Natural killer cell (primary cell): ENCODE data around the gene SLC25A33. TPM values are rescaled to one million over a fixed set of nuclear protein-coding genes. Genes with fewer than 3 reads are reported as not detected.

Source experiments
- ATAC-seq, 3 donors: fragments of 150-1000 bp in 2 of 3; fragments of 200-7000 bp in 1 of 3; cut with Tn5 transposase; 1 replicate in 1 of 3; 2 replicates in 2 of 3; pipeline ENCODE4 v1.10.0; 2021; ENCODE audit warnings: mild to moderate bottlenecking in 2 of 3, moderate library complexity in 2 of 3
- DNase-seq, 2 donors: peaks; one replicate each; pipeline versions ENCODE4 v3.0.0 to v3.0.0-alpha.2; 2013 to 2021; ENCODE audit warnings: mixed read lengths in 1 of 2
- H3K27ac ChIP-seq: one replicate; pipeline ENCODE4 v1.5.1; 2013; ENCODE audit warnings: mild to moderate bottlenecking, low read length
- H3K27me3 ChIP-seq: one replicate; pipeline ENCODE4 v1.6.1; 2013; ENCODE audit warnings: low read length; ENCODE audit not compliant: control insufficient read depth, insufficient read depth
- H3K36me3 ChIP-seq: one replicate; pipeline ENCODE4 v1.6.1; 2013; ENCODE audit warnings: low read length; ENCODE audit not compliant: control insufficient read depth, insufficient read depth
- H3K4me1 ChIP-seq: one replicate; pipeline ENCODE4 v1.6.1; 2013; ENCODE audit warnings: low read length; ENCODE audit not compliant: control insufficient read depth, insufficient read depth
- H3K4me3 ChIP-seq: one replicate; pipeline ENCODE4 v1.5.1; 2013; ENCODE audit warnings: low read length
- H3K9me3 ChIP-seq: one replicate; pipeline ENCODE4 v1.6.1; 2013; ENCODE audit warnings: low read length; ENCODE audit not compliant: control insufficient read depth, insufficient read depth
- H3K27ac Mint-ChIP-seq, 2 donors: one replicate each; pipeline ENCODE4 v1.8.0; 2022; ENCODE audit warnings: mild to moderate bottlenecking in 2 of 2, mixed read lengths in 2 of 2, moderate library complexity in 1 of 2
- H3K27me3 Mint-ChIP-seq, 2 donors: one replicate each; pipeline ENCODE4 v1.8.0; 2022; ENCODE audit warnings: low read depth in 2 of 2, mixed read lengths in 2 of 2
- H3K36me3 Mint-ChIP-seq: one replicate; pipeline ENCODE4 v1.8.0; 2022; ENCODE audit warnings: mixed read lengths
- H3K4me1 Mint-ChIP-seq, 2 donors: one replicate each; pipeline ENCODE4 v1.8.0; 2022; ENCODE audit warnings: mixed read lengths in 2 of 2
- H3K4me3 Mint-ChIP-seq: one replicate; pipeline ENCODE4 v1.8.0; 2022; ENCODE audit warnings: mild to moderate bottlenecking, moderate library complexity, mixed read lengths
- H3K9me3 Mint-ChIP-seq, 2 donors: one replicate each; pipeline ENCODE4 v1.8.0; 2022; ENCODE audit warnings: mixed read lengths in 2 of 2
- WGBS: methylation state at CpG from one replicate; pipeline ENCODE4 v1.1.7; 2013; ENCODE audit warnings: missing lambda C conversion rate; ENCODE audit not compliant: insufficient coverage; 5-methylcytosine and 5-hydroxymethylcytosine counted together
- intact Hi-C: fragments of 100-400 bp; cut with micrococcal nuclease; formaldehyde crosslinking; loops from one replicate; pipeline ENCODE4 v1.14.2; 2022
- total RNA-seq, 4 donors: library from RNA; stranded (reverse); fragments of 120-200 nt in 1 of 4; gene quantifications; one replicate each; pipeline versions ENCODE4 v1.2.3 to v1.2.4, GENCODE V29; 2013 to 2022
- TF ChIP-seq, protein P1 (sequence below): fragments of 200-600 bp; IDR thresholded peaks from one replicate; pipeline ENCODE4 v1.8.0; 2022; ENCODE audit warnings: antibody characterized with exemption

SLC25A33 gene
- total RNA-seq, 3 donors from 2014 or later (not counting 1 experiment from before 2014, with no cell fraction given): 7.0 to 9.0 (median 7.6) TPM

DNA sequence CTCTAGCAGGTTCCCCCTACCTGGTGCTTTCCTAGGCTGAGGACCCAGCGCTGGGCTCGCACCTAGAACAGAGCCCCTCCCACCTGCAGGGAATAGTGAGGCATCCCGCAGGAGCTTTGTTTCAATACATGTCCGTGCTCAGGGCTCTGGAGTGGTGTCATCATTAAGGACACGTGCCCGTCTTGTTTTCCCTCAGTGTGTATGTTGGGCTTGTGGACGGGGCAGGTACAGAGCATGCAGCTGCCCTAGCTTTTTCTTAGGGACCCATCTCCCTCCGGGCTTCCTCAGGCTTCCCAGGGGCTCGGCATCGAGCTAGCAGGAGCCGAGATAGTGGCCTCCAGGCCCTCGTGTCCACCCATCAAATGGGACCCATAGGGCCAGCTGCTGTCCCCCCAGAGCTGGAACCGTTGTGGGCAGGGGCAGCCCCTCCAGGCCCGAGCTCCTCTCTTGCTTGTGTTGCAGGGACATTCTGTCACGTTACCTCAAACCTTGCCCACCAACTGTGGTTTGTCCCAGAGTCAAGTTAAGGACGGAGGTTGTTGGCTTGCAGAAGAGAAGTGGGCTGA is 53.3 kb downstream of the SLC25A33 start:
- Histone ChIP-seq H3K27me3 (no peaks in the 10 kb centered on the region), H3K36me3 (no peaks in the 10 kb centered on the region), H3K27ac (no peak overlapping the region), H3K4me1 (peaks cover 45% of the 10 kb centered on the region), H3K9me3 (no peaks in the 10 kb centered on the region), H3K4me3 (no peak overlapping the region)
- ATAC-seq (no peak), DNase-seq (no peak)
- Mint-ChIP-seq H3K9me3 (no peaks in the 10 kb centered on the region), H3K27ac (no peak overlapping the region), H3K4me3 (no peak overlapping the region), H3K27me3 (no peaks in the 10 kb centered on the region), H3K4me1 (peaks cover 8 to 31% of the 10 kb centered on the region in 2 donors), H3K36me3 (no peaks in the 10 kb centered on the region)
- 80% methylated on average over 16 of the region's 16 CpGs for WGBS
- TF ChIP-seq, protein P1, sequence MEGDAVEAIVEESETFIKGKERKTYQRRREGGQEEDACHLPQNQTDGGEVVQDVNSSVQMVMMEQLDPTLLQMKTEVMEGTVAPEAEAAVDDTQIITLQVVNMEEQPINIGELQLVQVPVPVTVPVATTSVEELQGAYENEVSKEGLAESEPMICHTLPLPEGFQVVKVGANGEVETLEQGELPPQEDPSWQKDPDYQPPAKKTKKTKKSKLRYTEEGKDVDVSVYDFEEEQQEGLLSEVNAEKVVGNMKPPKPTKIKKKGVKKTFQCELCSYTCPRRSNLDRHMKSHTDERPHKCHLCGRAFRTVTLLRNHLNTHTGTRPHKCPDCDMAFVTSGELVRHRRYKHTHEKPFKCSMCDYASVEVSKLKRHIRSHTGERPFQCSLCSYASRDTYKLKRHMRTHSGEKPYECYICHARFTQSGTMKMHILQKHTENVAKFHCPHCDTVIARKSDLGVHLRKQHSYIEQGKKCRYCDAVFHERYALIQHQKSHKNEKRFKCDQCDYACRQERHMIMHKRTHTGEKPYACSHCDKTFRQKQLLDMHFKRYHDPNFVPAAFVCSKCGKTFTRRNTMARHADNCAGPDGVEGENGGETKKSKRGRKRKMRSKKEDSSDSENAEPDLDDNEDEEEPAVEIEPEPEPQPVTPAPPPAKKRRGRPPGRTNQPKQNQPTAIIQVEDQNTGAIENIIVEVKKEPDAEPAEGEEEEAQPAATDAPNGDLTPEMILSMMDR: no peak
- intact Hi-C loops: no loop called here

DNA sequence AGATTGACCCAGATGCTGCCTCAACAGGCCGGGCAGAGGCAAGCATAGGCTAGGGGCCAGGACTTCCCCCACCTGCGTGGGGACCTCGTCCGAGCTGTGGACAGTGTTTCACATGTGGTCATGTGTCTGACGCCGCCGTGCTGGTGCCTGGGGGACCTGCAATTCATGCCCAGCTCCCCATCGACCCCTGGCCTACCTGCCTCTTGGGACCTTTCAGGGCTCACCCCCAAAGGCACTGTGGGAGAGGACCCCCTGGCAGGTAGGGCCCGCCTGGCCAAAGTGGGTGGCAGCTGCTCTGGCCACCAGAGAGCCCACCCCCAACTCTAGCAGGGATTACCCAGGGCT is 53.9 kb downstream of the SLC25A33 start:
- Mint-ChIP-seq H3K27ac (peak overlapping the region in 1 of 2 donors; percentile 36), H3K9me3 (no peaks in the 10 kb centered on the region), H3K4me1 (peaks cover 8 to 25% of the 10 kb centered on the region in 2 donors), H3K4me3 (no peak overlapping the region), H3K36me3 (no peaks in the 10 kb centered on the region), H3K27me3 (no peaks in the 10 kb centered on the region)
- ATAC-seq: no peak
- H3K27me3 ChIP-seq: no peaks in the 10 kb centered on the region
- intact Hi-C loops: no loop called here
- WGBS: 65% methylated on average over 9 of the region's 9 CpGs
- H3K27ac ChIP-seq: no peak overlapping the region
- no peak for DNase-seq
- peaks cover 43% of the 10 kb centered on the region for H3K4me1 ChIP-seq
- no peaks in the 10 kb centered on the region for H3K9me3 ChIP-seq
- H3K4me3 ChIP-seq: no peak overlapping the region
- no peaks in the 10 kb centered on the region for H3K36me3 ChIP-seq
- TF ChIP-seq, protein P1: no peak

DNA sequence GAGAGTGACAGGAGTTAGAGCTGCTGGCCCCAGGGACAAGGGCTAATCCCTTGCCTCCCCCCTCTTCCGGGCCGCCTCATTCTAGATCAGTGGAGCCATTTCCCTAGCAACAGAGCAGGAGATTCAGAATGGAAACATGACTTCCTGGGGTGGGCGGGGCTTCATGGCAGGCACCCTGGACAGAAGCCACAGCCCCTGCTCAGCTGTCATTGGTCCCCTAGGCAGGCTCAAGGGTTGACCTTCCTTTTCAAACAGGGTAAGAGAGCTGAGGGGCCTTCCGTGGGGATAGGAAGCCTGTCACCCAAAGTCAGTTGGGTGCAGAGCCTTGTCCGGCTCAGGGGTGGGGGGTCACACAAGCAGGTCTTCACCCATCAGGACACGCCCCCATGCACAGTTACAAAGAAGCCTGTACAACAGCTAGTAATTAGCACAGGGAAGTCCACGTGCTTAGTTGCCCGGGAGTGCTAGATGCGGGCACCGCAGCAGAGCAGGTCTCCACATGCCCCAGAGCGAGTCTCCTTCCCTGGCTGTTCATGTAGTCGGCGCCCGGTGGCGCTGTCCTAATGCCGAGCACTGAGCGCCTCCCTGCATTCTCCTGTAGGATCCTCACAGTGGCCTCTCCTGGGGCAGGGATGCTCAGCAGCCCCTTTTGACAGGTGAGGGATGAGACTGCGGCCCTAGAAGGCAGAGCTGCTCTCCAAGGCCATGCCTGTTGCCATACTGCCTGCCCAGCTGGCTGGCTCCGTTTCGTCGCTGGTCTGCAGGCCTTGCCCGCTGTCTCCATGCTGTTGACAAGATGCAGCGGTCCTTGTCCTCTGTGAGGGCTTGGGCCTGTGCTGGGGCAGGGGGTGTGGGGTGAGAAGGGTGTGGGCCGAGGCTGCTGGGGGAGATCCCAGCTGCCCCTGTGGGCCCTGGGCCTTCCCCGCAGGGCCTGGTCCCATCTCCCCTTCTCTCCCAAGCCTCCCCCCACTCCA is 54.5 kb downstream of the SLC25A33 start:
- intact Hi-C loops: no loop called here
- peaks cover 8 to 23% of the 10 kb centered on the region in 2 donors for H3K4me1 Mint-ChIP-seq
- H3K4me3 ChIP-seq: no peak overlapping the region
- 74% methylated on average over 24 of the region's 25 CpGs for WGBS
- DNase-seq (peak in 1 of 2 donors; percentile 37), ATAC-seq (no peak)
- H3K9me3 Mint-ChIP-seq: no peaks in the 10 kb centered on the region
- H3K27me3 ChIP-seq: no peaks in the 10 kb centered on the region
- no peak overlapping the region for H3K4me3 Mint-ChIP-seq
- H3K36me3 Mint-ChIP-seq: no peaks in the 10 kb centered on the region
- no peaks in the 10 kb centered on the region for H3K9me3 ChIP-seq
- H3K27me3 Mint-ChIP-seq: no peaks in the 10 kb centered on the region
- peaks cover 40% of the 10 kb centered on the region for H3K4me1 ChIP-seq
- TF ChIP-seq, protein P1: no peak
- no peak overlapping the region for H3K27ac ChIP-seq
- no peaks in the 10 kb centered on the region for H3K36me3 ChIP-seq
- H3K27ac Mint-ChIP-seq: peak overlapping the region in 1 of 2 donors; percentile 36
